ENCODE results near the gene C11orf91. TPM values are rescaled to one million over a fixed set of nuclear protein-coding genes. Genes with fewer than 3 reads are reported as not detected.

Gene C11orf91
- total RNA-seq, 1 experiment from 2014 or later = 1.3 TPM

- DNase-seq (ENCODE audit: low read depth, low spot score) (no peak), ATAC-seq (no peak)
- BruUV-seq (replicated peaks) = no TSS peak
- ChIA-PET CTCF (no interaction called here), POLR2A (interaction anchor here (0.6 kb wide), 1 partner anchor 599 kb away, joined by 3 read pairs; no protein-coding TSS in a partner anchor)
- H3K36me3 ChIP-seq (ENCODE audit: control insufficient read depth, insufficient read depth, low read length) = no peaks in the 10 kb centered on the region
- in situ Hi-C loops (cut with HindIII; ENCODE audit: low pct_unique_long_range_greater_than_20kb, low sequenced_read_pairs) (no loop called here), intact Hi-C loops (cut with micrococcal nuclease; ENCODE audit: unreplicated experiment) (no loop called here)
- no peak overlapping the region for H3K4me3 ChIP-seq (ENCODE audit: low read depth in 2 of 2, low read length in 2 of 2)
- no peaks in the 10 kb centered on the region for H3K27me3 ChIP-seq (ENCODE audit: control insufficient read depth, insufficient read depth, low read length)
- no peaks in the 10 kb centered on the region for H3K9me3 ChIP-seq (ENCODE audit: control insufficient read depth, insufficient read depth, low read depth, low read length)
- TF ChIP-seq REST (IDR thresholded peaks at IDR 0.05; ENCODE audit: insufficient read depth in 1 of 2, low read depth in 2 of 2, low read length in 1 of 2) (no peak), SIN3A (IDR thresholded peaks at IDR 0.05; ENCODE audit: borderline replicate concordance, insufficient read depth, low read depth, low read length) (no peak), POLR2AphosphoS5 (IDR thresholded peaks at IDR 0.05; ENCODE audit: low read depth, low read length) (no peak), TCF7L2 (IDR thresholded peaks at IDR 0.05; ENCODE audit: low read depth, low read length) (no peak), CTCF (IDR thresholded peaks at IDR 0.05) (no peak)
- H3K4me1 ChIP-seq (ENCODE audit: control insufficient read depth, insufficient read depth, low read length) = no peaks in the 10 kb centered on the region
- no peak overlapping the region for H3K27ac ChIP-seq (ENCODE audit: low read length)
These were observed 49.1 kb downstream of the C11orf91 start for GRCh38 chr11:33651555-33651954.

- no peak overlapping the region for H3K4me3 ChIP-seq (ENCODE audit: low read depth in 2 of 2, low read length in 2 of 2)
- no peak overlapping the region for H3K27ac ChIP-seq (ENCODE audit: low read length)
- no peaks in the 10 kb centered on the region for H3K9me3 ChIP-seq (ENCODE audit: control insufficient read depth, insufficient read depth, low read depth, low read length)
- ChIA-PET CTCF (no interaction called here), POLR2A (no interaction called here)
- no peaks in the 10 kb centered on the region for H3K36me3 ChIP-seq (ENCODE audit: control insufficient read depth, insufficient read depth, low read length)
- TF ChIP-seq CTCF (IDR thresholded peaks at IDR 0.05) (no peak), SIN3A (IDR thresholded peaks at IDR 0.05; ENCODE audit: borderline replicate concordance, insufficient read depth, low read depth, low read length) (no peak), TCF7L2 (IDR thresholded peaks at IDR 0.05; ENCODE audit: low read depth, low read length) (no peak), REST (IDR thresholded peaks at IDR 0.05; ENCODE audit: insufficient read depth in 1 of 2, low read depth in 2 of 2, low read length in 1 of 2) (no peak), POLR2AphosphoS5 (IDR thresholded peaks at IDR 0.05; ENCODE audit: low read depth, low read length) (no peak)
- no peaks in the 10 kb centered on the region for H3K27me3 ChIP-seq (ENCODE audit: control insufficient read depth, insufficient read depth, low read length)
- ATAC-seq (no peak), DNase-seq (ENCODE audit: low read depth, low spot score) (no peak)
- intact Hi-C loops (cut with micrococcal nuclease; ENCODE audit: unreplicated experiment) = no loop called here
- BruUV-seq (replicated peaks) = no TSS peak
- no peaks in the 10 kb centered on the region for H3K4me1 ChIP-seq (ENCODE audit: control insufficient read depth, insufficient read depth, low read length)
- in situ Hi-C loops (cut with HindIII; ENCODE audit: low pct_unique_long_range_greater_than_20kb, low sequenced_read_pairs) = no loop called here
These were observed 50.7 kb downstream of the C11orf91 start for GRCh38 chr11:33649944-33650343.

Other genes starting within 250 kb of the C11orf91 start
- gene CD59, start 35.6 kb upstream of the C11orf91 start, total RNA-seq (2021; ENCODE audit: unreplicated experiment) = 736 TPM
- 22.3 TPM for gene FBXO3, start 73.7 kb upstream of the C11orf91 start, total RNA-seq (2021; ENCODE audit: unreplicated experiment)
- 0.64 TPM for gene LMO2, start 191.2 kb upstream of the C11orf91 start, total RNA-seq (2021; ENCODE audit: unreplicated experiment)